ENCODE measurements around the gene TOR1AIP1.

DNA sequence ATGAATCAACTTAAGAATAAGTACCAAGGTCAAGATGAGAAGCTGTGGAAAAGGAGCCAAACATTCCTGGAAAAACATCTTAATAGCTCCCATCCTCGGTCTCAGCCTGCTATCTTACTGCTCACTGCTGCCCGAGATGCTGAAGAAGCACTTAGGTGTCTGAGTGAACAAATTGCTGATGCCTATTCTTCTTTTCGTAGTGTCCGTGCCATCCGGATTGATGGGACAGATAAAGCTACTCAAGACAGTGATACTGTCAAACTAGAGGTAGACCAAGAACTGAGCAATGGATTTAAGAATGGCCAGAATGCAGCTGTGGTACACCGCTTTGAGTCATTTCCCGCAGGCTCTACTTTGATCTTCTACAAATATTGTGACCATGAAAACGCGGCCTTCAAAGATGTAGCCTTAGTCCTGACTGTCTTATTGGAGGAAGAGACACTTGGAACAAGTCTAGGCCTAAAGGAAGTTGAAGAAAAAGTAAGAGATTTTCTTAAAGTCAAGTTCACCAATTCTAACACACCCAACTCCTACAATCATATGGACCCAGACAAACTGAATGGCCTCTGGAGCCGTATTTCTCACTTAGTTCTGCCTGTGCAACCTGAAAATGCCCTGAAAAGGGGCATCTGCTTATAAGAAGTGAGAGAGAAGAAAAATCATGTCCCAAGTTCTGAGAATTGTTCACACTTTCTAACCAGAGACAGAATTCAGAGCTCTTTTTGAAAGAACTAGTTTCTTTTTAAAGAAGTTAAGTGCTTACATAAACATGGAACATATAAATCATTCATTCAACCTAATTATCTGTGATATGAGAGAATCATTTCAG, 35.7 kb downstream of the TOR1AIP1 start:
- TF ChIP-seq ETV6 (CRISPR knock-in tag; IDR thresholded peaks at IDR 0.05): no peak
- no peak for TF ChIP-seq TCF7 (CRISPR knock-in tag; IDR thresholded peaks at IDR 0.05; ENCODE audit: low read depth)
- TF ChIP-seq, protein P1, sequence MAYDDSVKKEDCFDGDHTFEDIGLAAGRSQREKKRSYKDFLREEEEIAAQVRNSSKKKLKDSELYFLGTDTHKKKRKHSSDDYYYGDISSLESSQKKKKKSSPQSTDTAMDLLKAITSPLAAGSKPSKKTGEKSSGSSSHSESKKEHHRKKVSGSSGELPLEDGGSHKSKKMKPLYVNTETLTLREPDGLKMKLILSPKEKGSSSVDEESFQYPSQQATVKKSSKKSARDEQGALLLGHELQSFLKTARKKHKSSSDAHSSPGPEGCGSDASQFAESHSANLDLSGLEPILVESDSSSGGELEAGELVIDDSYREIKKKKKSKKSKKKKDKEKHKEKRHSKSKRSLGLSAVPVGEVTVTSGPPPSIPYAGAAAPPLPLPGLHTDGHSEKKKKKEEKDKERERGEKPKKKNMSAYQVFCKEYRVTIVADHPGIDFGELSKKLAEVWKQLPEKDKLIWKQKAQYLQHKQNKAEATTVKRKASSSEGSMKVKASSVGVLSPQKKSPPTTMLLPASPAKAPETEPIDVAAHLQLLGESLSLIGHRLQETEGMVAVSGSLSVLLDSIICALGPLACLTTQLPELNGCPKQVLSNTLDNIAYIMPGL (CRISPR knock-in tag; IDR thresholded peaks at IDR 0.05): no peak
- TF ChIP-seq ELF4 (CRISPR knock-in tag; IDR thresholded peaks at IDR 0.05; ENCODE audit: low read depth): no peak
- TF ChIP-seq, protein P2, sequence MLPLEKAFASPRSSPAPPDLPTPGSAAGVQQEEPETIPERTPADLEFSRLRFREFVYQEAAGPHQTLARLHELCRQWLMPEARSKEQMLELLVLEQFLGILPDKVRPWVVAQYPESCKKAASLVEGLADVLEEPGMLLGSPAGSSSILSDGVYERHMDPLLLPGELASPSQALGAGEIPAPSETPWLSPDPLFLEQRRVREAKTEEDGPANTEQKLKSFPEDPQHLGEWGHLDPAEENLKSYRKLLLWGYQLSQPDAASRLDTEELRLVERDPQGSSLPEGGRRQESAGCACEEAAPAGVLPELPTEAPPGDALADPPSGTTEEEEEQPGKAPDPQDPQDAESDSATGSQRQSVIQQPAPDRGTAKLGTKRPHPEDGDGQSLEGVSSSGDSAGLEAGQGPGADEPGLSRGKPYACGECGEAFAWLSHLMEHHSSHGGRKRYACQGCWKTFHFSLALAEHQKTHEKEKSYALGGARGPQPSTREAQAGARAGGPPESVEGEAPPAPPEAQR (CRISPR knock-in tag; IDR thresholded peaks at IDR 0.05): no peak

All from WTC11 (cell line).